WTC11 (cell line): ENCODE data around the gene ANP32B. TPM values are rescaled to one million over a fixed set of nuclear protein-coding genes. Genes with fewer than 3 reads are reported as not detected.

Experiments used
- ATAC-seq: fragments of 200-7000 bp; cut with Tn5 transposase; 2 replicates; pipeline ENCODE4 v1.10.0; 2021; ENCODE audit warnings: mild to moderate bottlenecking, moderate library complexity
- CTCF ChIA-PET: fragments of 300-600 bp; sonication (Branson Sonifier 250); formaldehyde crosslinking; loops from one replicate; lab custom pipeline; 2021; ENCODE audit warnings: antibody characterized with exemption; lab: Charles Lee
- POLR2A ChIA-PET: fragments of 350-600 bp; sonication (Branson Sonifier 250); formaldehyde crosslinking; loops from one replicate; lab custom pipeline; 2021; ENCODE audit warnings: antibody characterized with exemption; lab: Charles Lee
- DNase-seq: peaks from one replicate; pipeline ENCODE4 v3.0.0; 2021; ENCODE audit warnings: low spot score
- H3K27ac Mint-ChIP-seq: 2 replicates; pipeline ENCODE4 v1.8.0; 2021; ENCODE audit warnings: mixed read lengths
- H3K27me3 Mint-ChIP-seq: 2 replicates; pipeline ENCODE4 v1.8.0; 2021; ENCODE audit warnings: low read depth, mild to moderate bottlenecking, moderate library complexity, mixed read lengths
- H3K36me3 Mint-ChIP-seq: 2 replicates; pipeline ENCODE4 v1.8.0; 2021; ENCODE audit warnings: mixed read lengths
- H3K4me1 Mint-ChIP-seq: 2 replicates; pipeline ENCODE4 v1.8.0; 2022; ENCODE audit warnings: mixed read lengths
- H3K4me3 Mint-ChIP-seq: 2 replicates; pipeline ENCODE4 v1.8.0; 2021; ENCODE audit warnings: mild to moderate bottlenecking, moderate library complexity, mixed read lengths
- H3K9me3 Mint-ChIP-seq: 2 replicates; pipeline ENCODE4 v1.8.0; 2021; ENCODE audit warnings: mixed read lengths
- ATF1 ChIP-seq: sonication (generic); formaldehyde crosslinking; IDR thresholded peaks from 2 replicates; pipeline ENCODE4 v1.8.1; 2023; ENCODE audit warnings: mild to moderate bottlenecking, moderate library complexity, missing genetic modification reagents
- ESRRA ChIP-seq: sonication (generic); formaldehyde crosslinking; IDR thresholded peaks from 2 replicates; pipeline ENCODE4 v1.8.1; 2022; ENCODE audit warnings: mild to moderate bottlenecking, missing genetic modification reagents, borderline replicate concordance
- ETV6 ChIP-seq: sonication (generic); formaldehyde crosslinking; IDR thresholded peaks from 2 replicates; pipeline ENCODE4 v1.8.1; 2022; ENCODE audit warnings: mild to moderate bottlenecking, missing genetic modification reagents
- JAZF1 ChIP-seq: fragments of 250-450 bp; sonication (Bioruptor Pico); IDR thresholded peaks from 2 replicates; pipeline ENCODE4 v1.9.0; 2021; ENCODE audit warnings: moderate library complexity, mild to moderate bottlenecking, inconsistent platforms
- NFYB ChIP-seq: sonication (generic); formaldehyde crosslinking; conservative IDR thresholded peaks from 2 replicates; pipeline ENCODE4 v1.8.0; 2022; ENCODE audit warnings: low read depth, missing genetic modification reagents
- OVOL2 ChIP-seq: fragments of 250-450 bp; sonication (Bioruptor Pico); IDR thresholded peaks from 2 replicates; pipeline ENCODE4 v1.9.0; 2021; ENCODE audit warnings: mild to moderate bottlenecking, borderline replicate concordance
- RORB ChIP-seq: fragments of 250-450 bp; sonication (Bioruptor Pico); IDR thresholded peaks from 2 replicates; pipeline ENCODE4 v1.9.0; 2021; ENCODE audit warnings: mild to moderate bottlenecking
- SMAD4 ChIP-seq: sonication (generic); formaldehyde crosslinking; IDR thresholded peaks from 2 replicates; pipeline ENCODE4 v1.8.0; 2022; ENCODE audit warnings: mild to moderate bottlenecking, missing genetic modification reagents
- SOX15 ChIP-seq: fragments of 250-450 bp; sonication (Bioruptor Pico); IDR thresholded peaks from 2 replicates; pipeline ENCODE4 v1.9.0; 2021; ENCODE audit warnings: mild to moderate bottlenecking
- TCF7 ChIP-seq: sonication (generic); formaldehyde crosslinking; IDR thresholded peaks from 2 replicates; pipeline ENCODE4 v1.8.0; 2022; ENCODE audit warnings: mild to moderate bottlenecking, low read depth, missing genetic modification reagents, moderate library complexity
- ZNF263 ChIP-seq: sonication (generic); formaldehyde crosslinking; IDR thresholded peaks from 2 replicates; pipeline ENCODE4 v1.8.1; 2022; ENCODE audit warnings: low read depth, mild to moderate bottlenecking, moderate library complexity, missing genetic modification reagents
- total RNA-seq: library from RNA; stranded (reverse); gene quantifications from 3 replicates; pipeline ENCODE4 v1.2.3, GENCODE V29; 2021
- TF ChIP-seq, protein P1 (sequence below): fragments of 250-450 bp; sonication (Bioruptor Pico); IDR thresholded peaks from 2 replicates; pipeline ENCODE4 v1.9.0; 2021; ENCODE audit warnings: moderate library complexity, mild to moderate bottlenecking, inconsistent platforms, borderline replicate concordance
- TF ChIP-seq, protein P2 (sequence below): sonication (generic); formaldehyde crosslinking; IDR thresholded peaks from 2 replicates; pipeline ENCODE4 v1.8.1; 2022; ENCODE audit warnings: missing genetic modification reagents, borderline replicate concordance
- TF ChIP-seq, protein P3 (sequence below): sonication (generic); formaldehyde crosslinking; IDR thresholded peaks from 2 replicates; pipeline ENCODE4 v1.8.1; 2023; ENCODE audit warnings: mild to moderate bottlenecking, missing genetic modification reagents, moderate library complexity
- TF ChIP-seq, protein P4 (sequence below): sonication (generic); formaldehyde crosslinking; IDR thresholded peaks from 2 replicates; pipeline ENCODE4 v1.8.1; 2022; ENCODE audit warnings: low read depth, missing genetic modification reagents, borderline replicate concordance
- TF ChIP-seq, protein P5 (sequence below): sonication (generic); formaldehyde crosslinking; IDR thresholded peaks from 2 replicates; pipeline ENCODE4 v1.8.0; 2023; ENCODE audit warnings: mild to moderate bottlenecking, missing genetic modification reagents
- TF ChIP-seq, protein P6 (sequence below): fragments of 250-450 bp; sonication (Bioruptor Pico); IDR thresholded peaks from 2 replicates; pipeline ENCODE4 v1.9.0; 2021; ENCODE audit warnings: mild to moderate bottlenecking
- TF ChIP-seq, protein P7 (sequence below): fragments of 250-450 bp; sonication (Bioruptor Pico); IDR thresholded peaks from 2 replicates; pipeline ENCODE4 v1.9.0; 2021; ENCODE audit warnings: mild to moderate bottlenecking
- TF ChIP-seq, protein P8 (sequence below): fragments of 250-450 bp; sonication (Bioruptor Pico); IDR thresholded peaks from 2 replicates; pipeline ENCODE4 v2.1.2; 2022; ENCODE audit warnings: mild to moderate bottlenecking, moderate library complexity
- TF ChIP-seq, protein P9 (sequence below): sonication (generic); formaldehyde crosslinking; IDR thresholded peaks from 2 replicates; pipeline ENCODE4 v1.8.1; 2023; ENCODE audit warnings: mild to moderate bottlenecking, missing genetic modification reagents

Gene ANP32B
- total RNA-seq, 1 experiment from 2014 or later, result 150 TPM

DNA sequence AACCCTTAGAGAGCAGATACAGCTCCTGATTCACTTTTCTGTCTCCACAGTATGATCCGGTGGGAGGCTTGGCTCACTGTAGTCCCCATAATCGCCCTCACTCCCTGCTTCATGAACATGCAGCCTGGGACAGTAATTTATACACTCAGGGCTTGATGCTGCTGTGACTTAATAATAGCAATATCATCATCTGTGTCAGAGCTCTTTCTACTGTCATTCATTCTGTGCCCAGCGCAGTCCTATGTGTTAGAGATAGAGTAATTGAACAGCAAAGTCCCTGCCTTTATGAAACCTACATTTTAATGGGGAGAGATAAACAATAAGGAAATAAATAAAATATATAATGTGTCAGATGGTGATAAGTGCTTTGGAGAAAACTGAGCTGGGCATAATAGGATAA, 42.4 kb upstream of the ANP32B start:
- Mint-ChIP-seq H3K27me3 (peaks cover 58% of the 10 kb centered on the region), H3K36me3 (no peaks in the 10 kb centered on the region), H3K4me1 (no peaks in the 10 kb centered on the region), H3K9me3 (no peaks in the 10 kb centered on the region), H3K4me3 (no peak overlapping the region), H3K27ac (no peak overlapping the region)
- TF ChIP-seq, protein P1, sequence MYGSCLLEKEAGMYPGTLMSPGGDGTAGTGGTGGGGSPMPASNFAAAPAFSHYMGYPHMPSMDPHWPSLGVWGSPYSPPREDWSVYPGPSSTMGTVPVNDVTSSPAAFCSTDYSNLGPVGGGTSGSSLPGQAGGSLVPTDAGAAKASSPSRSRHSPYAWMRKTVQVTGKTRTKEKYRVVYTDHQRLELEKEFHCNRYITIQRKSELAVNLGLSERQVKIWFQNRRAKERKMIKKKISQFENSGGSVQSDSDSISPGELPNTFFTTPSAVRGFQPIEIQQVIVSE, result no peak
- TF ChIP-seq ESRRA (no peak), OVOL2 (CRISPR knock-in tag) (no peak), TCF7 (CRISPR knock-in tag) (no peak), SOX15 (CRISPR knock-in tag) (no peak), RORB (CRISPR knock-in tag) (no peak), ETV6 (CRISPR knock-in tag) (no peak), SMAD4 (CRISPR knock-in tag) (no peak), JAZF1 (CRISPR knock-in tag) (no peak), ZNF263 (CRISPR knock-in tag) (no peak), NFYB (CRISPR knock-in tag) (no peak), ATF1 (CRISPR knock-in tag) (no peak)
- TF ChIP-seq, protein P2, sequence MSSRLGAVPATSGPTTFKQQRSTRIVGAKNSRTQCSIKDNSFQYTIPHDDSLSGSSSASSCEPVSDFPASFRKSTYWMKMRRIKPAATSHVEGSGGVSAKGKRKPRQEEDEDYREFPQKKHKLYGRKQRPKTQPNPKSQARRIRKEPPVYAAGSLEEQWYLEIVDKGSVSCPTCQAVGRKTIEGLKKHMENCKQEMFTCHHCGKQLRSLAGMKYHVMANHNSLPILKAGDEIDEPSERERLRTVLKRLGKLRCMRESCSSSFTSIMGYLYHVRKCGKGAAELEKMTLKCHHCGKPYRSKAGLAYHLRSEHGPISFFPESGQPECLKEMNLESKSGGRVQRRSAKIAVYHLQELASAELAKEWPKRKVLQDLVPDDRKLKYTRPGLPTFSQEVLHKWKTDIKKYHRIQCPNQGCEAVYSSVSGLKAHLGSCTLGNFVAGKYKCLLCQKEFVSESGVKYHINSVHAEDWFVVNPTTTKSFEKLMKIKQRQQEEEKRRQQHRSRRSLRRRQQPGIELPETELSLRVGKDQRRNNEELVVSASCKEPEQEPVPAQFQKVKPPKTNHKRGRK (CRISPR knock-in tag), result no peak
- TF ChIP-seq, protein P3, sequence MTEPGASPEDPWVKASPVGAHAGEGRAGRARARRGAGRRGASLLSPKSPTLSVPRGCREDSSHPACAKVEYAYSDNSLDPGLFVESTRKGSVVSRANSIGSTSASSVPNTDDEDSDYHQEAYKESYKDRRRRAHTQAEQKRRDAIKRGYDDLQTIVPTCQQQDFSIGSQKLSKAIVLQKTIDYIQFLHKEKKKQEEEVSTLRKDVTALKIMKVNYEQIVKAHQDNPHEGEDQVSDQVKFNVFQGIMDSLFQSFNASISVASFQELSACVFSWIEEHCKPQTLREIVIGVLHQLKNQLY (CRISPR knock-in tag), result no peak
- TF ChIP-seq, protein P4, sequence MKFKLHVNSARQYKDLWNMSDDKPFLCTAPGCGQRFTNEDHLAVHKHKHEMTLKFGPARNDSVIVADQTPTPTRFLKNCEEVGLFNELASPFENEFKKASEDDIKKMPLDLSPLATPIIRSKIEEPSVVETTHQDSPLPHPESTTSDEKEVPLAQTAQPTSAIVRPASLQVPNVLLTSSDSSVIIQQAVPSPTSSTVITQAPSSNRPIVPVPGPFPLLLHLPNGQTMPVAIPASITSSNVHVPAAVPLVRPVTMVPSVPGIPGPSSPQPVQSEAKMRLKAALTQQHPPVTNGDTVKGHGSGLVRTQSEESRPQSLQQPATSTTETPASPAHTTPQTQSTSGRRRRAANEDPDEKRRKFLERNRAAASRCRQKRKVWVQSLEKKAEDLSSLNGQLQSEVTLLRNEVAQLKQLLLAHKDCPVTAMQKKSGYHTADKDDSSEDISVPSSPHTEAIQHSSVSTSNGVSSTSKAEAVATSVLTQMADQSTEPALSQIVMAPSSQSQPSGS, result no peak
- TF ChIP-seq, protein P5, sequence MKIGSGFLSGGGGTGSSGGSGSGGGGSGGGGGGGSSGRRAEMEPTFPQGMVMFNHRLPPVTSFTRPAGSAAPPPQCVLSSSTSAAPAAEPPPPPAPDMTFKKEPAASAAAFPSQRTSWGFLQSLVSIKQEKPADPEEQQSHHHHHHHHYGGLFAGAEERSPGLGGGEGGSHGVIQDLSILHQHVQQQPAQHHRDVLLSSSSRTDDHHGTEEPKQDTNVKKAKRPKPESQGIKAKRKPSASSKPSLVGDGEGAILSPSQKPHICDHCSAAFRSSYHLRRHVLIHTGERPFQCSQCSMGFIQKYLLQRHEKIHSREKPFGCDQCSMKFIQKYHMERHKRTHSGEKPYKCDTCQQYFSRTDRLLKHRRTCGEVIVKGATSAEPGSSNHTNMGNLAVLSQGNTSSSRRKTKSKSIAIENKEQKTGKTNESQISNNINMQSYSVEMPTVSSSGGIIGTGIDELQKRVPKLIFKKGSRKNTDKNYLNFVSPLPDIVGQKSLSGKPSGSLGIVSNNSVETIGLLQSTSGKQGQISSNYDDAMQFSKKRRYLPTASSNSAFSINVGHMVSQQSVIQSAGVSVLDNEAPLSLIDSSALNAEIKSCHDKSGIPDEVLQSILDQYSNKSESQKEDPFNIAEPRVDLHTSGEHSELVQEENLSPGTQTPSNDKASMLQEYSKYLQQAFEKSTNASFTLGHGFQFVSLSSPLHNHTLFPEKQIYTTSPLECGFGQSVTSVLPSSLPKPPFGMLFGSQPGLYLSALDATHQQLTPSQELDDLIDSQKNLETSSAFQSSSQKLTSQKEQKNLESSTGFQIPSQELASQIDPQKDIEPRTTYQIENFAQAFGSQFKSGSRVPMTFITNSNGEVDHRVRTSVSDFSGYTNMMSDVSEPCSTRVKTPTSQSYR (CRISPR knock-in tag), result no peak
- TF ChIP-seq, protein P6, sequence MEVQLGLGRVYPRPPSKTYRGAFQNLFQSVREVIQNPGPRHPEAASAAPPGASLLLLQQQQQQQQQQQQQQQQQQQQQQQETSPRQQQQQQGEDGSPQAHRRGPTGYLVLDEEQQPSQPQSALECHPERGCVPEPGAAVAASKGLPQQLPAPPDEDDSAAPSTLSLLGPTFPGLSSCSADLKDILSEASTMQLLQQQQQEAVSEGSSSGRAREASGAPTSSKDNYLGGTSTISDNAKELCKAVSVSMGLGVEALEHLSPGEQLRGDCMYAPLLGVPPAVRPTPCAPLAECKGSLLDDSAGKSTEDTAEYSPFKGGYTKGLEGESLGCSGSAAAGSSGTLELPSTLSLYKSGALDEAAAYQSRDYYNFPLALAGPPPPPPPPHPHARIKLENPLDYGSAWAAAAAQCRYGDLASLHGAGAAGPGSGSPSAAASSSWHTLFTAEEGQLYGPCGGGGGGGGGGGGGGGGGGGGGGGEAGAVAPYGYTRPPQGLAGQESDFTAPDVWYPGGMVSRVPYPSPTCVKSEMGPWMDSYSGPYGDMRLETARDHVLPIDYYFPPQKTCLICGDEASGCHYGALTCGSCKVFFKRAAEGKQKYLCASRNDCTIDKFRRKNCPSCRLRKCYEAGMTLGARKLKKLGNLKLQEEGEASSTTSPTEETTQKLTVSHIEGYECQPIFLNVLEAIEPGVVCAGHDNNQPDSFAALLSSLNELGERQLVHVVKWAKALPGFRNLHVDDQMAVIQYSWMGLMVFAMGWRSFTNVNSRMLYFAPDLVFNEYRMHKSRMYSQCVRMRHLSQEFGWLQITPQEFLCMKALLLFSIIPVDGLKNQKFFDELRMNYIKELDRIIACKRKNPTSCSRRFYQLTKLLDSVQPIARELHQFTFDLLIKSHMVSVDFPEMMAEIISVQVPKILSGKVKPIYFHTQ (CRISPR knock-in tag), result no peak
- TF ChIP-seq, protein P7, sequence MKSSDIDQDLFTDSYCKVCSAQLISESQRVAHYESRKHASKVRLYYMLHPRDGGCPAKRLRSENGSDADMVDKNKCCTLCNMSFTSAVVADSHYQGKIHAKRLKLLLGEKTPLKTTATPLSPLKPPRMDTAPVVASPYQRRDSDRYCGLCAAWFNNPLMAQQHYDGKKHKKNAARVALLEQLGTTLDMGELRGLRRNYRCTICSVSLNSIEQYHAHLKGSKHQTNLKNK (CRISPR knock-in tag), result no peak
- TF ChIP-seq, protein P8, sequence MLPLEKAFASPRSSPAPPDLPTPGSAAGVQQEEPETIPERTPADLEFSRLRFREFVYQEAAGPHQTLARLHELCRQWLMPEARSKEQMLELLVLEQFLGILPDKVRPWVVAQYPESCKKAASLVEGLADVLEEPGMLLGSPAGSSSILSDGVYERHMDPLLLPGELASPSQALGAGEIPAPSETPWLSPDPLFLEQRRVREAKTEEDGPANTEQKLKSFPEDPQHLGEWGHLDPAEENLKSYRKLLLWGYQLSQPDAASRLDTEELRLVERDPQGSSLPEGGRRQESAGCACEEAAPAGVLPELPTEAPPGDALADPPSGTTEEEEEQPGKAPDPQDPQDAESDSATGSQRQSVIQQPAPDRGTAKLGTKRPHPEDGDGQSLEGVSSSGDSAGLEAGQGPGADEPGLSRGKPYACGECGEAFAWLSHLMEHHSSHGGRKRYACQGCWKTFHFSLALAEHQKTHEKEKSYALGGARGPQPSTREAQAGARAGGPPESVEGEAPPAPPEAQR (CRISPR knock-in tag), result no peak
- TF ChIP-seq, protein P9, sequence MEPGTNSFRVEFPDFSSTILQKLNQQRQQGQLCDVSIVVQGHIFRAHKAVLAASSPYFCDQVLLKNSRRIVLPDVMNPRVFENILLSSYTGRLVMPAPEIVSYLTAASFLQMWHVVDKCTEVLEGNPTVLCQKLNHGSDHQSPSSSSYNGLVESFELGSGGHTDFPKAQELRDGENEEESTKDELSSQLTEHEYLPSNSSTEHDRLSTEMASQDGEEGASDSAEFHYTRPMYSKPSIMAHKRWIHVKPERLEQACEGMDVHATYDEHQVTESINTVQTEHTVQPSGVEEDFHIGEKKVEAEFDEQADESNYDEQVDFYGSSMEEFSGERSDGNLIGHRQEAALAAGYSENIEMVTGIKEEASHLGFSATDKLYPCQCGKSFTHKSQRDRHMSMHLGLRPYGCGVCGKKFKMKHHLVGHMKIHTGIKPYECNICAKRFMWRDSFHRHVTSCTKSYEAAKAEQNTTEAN, result no peak
- ATAC-seq (no peak), DNase-seq (no peak)
- CTCF ChIA-PET, result interaction anchor here (0.9 kb wide), 1 partner anchor 50 kb away, joined by 3 read pairs; no protein-coding TSS in a partner anchor
- POLR2A ChIA-PET, result no interaction called here
